ENCODE data around the gene KIF5B.

- TF ChIP-seq POLR2A (IDR thresholded peaks at IDR 0.05) (no peak), EP300 (IDR thresholded peaks at IDR 0.05) (no peak), CTCF (IDR thresholded peaks at IDR 0.05) (no peak), POLR2AphosphoS5 (IDR thresholded peaks at IDR 0.05) (no peak)
Observed at GRCh38 chr10:31963589-31963980, 92.6 kb downstream of the KIF5B start.

Data from sigmoid colon (tissue), 4 donors.